NCI-H510A (cell line): Measurements from ENCODE around the gene NNMT.

Experiments
- DNase-seq: peaks from one replicate; lab custom pipeline; 2025; lab: John Stamatoyannopoulos, UW

The NNMT gene

DNA sequence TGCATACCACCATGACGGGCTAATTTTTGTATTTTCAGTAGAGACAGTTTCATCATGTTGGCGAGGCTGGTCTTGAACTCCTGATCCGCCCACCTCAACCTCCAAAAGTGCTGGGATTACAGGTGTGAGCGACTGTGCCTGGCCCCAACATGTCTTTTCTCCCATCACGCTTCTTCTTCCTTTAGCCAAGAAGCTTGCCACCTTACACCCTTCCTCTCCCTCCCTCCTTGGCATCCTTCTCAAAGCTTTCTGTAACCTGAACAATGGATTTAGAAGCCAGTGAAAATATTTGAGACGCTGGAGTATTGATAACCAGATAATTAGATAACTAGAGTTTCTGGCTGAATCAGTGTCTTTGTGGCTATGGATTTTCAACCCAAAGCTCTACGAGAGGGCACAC, 11.3 kb upstream of the NNMT start:
- no peak for DNase-seq

DNA sequence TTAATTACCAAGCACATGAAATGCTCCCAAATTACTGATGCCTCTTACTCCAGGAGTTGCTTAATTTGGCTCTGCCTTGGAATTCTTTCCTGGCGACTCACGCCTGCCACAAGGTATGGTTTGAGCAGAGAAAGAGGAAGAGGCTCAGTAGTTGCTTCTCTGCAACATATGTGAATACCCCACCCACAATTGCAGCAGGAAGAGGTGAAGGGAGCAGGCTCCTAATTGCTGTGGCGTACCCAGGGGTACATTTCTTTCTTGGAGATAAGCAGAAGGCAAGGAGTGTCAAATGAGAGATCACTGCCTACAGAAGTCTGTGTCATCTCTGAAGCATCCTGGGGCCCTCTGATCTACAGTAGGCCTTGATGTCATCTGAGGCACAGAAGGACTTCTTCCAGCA, 10.6 kb upstream of the NNMT start:
- DNase-seq, result no peak

DNA sequence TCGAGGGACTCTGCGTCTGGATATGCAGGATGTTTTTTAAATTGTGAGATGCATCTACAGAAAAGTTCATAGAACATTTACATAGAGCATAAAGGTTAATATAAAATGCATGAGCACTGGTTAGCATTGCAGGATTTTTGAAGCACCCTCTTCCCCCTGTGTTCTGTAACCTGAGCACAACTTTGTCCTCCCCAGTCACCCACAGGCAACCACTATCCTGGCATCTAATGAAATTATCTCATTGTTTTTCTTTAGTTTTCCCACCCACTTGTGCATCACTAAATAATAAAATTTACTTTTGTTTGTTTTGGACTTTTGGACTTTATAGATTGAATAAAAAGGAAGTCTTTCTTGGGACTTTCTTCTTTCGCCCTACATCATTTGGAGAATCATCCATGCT, 10.0 kb upstream of the NNMT start:
- no peak for DNase-seq

DNA sequence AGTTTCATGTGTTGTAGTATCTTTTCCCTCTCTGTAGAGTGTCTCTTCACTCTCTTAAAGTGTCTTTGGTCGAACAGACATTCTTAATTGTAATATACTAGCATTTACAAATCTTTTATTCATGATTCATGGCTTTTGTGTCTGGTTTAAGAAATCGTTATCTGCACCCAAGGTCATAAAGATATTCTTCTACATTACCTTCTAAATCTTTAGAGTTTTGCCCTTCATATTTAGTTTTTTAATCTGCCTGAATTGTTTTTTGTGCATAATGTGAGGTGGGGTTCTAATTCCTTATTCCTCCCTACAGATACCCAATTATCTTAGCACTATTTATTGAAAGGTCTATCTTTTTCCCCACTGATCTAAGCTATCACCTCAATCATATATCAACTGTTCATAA, 9.0 kb upstream of the NNMT start:
- no peak for DNase-seq

DNA sequence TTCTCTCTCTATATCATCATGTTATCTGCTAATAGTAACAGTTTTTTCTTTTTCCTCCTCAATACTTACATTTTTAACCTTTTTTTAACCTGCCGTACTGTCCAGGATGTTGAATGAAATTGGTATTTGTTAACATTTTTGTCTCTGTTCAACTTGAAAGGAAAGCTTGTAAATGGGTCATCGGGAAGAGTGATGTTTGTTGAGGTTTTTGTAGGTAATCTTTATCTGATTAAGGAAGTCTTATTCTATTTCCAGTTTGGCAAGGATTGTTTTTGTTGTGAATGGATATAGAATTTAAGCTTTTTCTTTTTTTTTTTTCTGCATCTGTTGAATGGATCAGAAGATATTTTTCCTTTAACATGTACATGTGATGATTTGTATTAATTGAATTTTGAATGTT, 8.1 kb upstream of the NNMT start:
- DNase-seq, result no peak

DNA sequence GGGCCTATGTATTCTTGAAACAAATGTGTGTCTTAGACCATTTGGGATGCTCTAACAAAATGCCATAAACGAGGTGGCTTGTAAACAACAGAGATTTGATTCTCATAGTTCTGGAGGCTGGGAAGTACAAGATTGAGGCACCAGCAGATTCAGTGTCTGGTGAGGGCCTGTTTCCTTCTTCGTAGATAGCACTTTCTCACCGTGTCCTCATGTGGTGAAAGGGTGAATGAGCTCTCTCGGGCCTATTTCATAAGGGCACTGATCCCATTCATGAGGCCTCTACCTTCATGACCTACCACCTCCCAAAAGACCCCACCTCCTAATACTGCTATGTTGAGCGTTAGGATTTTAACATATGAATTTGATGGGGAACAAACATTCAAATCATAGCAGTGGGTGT, 6.4 kb upstream of the NNMT start:
- DNase-seq, result no peak

DNA sequence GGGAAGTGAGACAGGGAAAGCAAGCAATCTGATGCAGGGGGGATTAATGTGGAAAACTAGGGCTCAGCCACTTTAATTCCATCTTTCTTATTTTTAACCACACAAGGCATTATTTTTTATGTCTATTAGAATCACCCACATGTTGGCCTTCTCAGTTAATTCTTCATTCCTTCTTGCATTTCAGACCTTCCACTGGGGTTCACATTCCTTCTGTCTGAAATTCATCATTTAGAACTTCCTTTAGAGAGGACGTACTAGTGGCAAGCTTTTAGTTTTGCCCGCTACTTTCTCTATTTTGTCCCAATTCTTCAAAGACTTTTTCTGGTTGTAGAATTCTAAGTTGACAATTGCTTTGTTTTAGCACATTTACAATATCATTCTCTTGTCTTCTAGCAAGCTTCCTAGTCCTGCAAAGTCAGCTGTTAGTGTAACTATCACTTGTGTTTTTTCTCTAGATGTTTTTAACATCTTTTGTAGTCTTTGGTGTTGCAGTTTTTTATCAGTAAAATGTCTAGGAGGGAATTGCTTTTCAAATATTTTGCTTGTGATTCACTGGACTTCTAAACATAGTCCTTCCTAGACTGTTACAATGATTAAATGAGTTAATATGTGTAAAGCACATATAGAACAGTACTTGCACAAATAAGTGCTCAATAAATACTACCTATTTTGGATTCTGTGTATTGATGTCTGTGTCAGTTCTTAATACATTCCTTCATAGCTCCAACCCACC, 5.5 kb upstream of the NNMT start:
- DNase-seq, result no peak

DNA sequence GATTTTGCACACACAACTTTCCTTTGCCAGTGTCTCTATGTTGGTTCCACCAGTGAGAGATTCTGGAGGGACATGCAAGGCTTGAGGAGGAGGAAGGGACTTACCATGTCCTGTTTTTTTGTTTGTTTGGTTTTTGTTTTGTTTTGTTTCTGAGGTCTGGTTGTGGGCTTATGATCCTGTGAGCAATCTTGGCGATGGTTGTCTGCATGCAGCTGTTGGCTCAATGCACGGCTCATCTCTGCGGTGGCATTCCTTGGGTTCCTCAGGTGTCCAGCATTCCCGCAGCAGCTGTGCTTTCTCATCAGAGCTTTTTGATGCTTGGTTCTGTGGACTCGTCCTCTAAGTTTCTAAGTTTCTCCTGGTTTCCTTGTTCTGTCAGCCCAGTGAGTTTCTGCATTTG, 4.8 kb upstream of the NNMT start:
- DNase-seq, result no peak

DNA sequence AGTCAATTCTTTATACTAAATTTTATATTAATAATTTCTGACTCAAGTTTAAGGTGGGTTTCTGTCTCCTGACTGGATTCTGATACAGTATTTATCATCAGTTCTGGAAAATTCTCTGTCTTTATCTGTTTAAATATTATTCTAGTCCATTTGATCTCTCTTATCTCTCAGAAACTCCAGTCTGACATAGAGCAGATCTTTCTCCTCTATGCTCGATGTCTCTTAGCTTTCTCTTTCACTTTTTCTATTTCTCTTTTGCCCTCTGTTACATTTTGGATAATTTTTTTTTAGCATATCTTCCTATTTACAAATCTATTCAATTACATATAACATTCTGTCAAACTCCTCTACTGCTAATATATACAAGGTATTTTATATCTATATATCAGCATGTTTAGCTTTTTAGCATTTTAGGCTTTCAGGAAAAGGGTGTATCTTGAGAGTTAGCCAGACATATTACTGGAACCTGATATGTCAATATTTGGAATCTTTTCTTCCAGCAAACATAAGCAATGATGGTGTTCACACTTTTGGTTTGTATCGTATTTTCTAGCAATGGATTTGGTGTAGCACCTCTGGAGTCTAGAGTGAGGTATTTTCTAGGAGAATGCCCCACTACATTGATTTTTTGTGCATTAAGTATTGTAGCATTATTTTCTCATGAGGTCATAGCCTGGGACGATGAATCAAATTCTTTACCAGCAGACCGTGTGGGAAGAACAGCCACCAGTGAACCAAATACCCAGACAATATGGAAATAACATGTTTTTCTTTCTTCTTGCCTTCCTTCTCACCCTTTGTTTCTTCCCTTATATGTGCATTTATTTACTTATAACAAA, 4.1 kb upstream of the NNMT start:
- DNase-seq, result no peak

DNA sequence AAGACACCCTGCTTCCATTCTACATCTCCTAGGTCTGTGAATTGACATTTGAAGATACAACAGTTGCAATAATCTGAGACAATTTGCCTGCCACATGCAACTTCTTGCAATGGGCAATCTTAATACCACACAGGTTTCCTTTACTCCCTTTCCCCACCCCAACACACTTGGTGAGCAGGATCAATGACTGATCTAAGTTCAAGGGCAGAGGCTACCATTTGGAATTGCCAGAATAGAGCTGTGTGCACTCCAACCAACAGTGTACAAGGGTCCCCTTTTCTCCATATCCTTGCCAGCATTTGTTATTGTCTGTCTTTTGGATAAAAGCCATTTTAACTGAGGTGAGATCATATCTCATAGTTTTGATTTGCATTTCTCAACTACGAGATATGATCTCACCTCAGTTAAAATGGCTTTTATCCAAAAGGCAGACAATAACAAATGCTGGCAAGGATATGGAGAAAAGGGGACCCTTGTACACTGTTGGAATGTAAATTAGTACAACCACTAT, 2.9 kb upstream of the NNMT start:
- DNase-seq, result no peak

DNA sequence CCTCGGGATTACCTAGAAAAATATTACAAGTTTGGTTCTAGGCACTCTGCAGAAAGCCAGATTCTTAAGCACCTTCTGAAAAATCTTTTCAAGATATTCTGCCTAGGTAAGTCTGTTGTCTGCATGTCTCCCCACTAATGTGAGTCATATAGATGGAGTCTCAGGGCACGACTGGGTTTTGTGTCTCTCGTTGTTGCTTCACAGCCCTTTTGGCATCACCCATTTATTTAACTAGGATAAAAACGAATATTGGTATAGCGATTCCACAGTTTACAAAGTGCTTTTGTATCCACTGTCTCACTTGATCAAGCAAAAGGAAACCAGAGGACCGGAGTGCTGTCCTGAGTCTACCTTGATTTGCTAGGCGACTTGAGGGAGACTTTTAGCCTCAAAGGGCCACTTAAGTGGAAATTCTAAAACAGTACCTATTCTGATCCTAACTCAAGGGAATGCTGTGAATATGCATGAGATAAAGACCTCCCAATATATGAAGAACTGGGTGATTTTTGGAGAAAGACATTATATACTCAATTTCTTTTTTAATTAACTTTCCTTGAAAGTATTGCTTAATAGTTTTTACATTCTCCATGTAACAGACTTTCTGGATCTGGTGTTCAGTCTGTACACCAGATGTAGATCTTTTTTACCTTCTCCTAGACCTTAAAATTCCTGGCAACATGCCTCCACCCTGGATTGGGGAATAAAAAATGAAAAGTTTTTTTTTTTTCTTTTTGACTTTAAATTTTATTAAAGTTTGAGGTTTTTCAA, 590 bp downstream of the NNMT start:
- no peak for DNase-seq

DNA sequence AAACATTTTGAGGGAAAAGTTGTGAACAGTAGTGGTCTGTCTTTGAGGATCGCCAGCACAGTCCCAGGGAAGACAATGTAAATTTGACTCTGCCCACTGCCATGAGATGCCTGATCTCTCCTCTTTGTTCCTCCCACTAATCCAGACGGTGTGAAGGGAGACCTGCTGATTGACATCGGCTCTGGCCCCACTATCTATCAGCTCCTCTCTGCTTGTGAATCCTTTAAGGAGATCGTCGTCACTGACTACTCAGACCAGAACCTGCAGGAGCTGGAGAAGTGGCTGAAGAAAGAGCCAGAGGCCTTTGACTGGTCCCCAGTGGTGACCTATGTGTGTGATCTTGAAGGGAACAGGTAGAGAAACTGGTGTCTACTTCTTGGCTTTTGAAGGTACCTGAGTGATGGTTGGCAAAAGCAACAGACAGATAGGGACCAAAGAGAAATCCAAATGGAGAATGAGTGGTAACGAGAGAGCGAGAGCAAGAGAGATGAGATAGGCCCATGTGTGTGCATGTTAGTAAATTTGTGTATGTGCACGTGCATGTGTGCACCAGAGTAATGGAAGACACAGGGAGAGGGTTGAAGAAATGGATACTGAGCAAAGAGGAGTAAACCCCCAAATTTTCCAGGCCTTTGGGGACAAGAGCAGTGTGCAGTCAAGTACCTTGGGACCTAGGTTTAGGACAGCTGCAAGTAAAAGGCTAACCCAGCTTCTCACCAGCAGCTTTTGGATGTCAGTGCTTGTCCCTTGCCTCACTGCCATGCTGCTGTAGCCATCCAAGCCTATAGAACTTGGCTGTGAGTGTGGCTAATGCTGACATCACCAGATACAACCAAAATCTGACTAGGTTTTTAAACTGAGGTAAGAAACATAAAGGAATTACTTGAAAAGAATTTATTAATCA, 1.9 kb downstream of the NNMT start:
- DNase-seq, result no peak

DNA sequence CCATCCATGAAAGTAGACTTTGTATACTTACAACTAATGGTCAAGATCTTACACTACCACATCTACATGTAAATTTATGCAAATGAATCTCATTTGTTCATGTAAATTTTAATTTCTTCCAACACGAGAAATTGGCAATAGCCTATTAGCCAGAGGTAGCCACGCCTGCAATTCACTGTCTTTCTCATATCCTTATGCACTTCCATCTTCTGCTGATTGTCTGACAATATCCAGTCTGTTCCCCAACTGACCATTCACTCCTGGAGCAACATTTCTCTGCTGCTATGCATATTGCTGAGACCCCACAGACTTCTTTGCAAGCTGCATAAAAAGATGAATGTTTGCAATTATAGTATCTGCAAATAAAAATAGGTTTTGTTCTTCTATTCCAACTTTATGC, 2.5 kb downstream of the NNMT start:
- no peak for DNase-seq

DNA sequence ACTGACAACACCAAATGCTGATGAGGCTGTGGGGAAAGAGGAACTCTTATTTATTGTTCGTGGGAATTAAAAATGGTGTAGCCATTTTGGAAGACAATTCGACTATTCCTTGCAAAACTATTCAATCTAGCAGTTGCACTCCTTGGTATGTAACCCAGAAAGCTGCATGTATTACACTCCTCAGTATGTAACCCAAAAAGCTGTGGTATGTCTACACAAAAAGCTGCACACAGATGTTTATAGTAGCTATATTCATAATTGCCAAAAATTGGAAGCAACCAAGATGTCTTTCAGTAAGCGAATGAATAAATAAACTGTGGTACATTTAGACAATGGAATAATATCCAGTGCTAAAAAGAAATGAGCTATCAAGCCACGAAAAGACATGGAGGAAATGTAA, 4.9 kb downstream of the NNMT start:
- DNase-seq, result no peak

DNA sequence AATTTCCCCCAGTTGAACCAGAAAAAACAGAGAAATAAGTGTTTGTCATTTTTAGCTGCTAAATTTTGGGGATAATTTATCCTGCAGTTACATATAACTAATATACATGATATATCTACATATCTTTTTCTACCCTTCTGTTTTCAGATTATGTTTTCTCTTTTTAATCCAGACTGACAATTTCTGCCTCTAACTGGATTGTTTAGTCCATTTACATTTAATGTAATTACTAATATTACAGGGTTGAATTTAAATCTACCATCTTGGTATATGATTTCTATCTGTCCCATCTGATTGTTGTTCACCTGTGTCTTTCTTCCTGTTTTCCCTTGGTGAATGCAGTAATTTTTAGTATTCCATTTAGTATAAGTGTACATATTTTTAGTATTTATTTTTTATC, 5.7 kb downstream of the NNMT start:
- DNase-seq, result no peak

DNA sequence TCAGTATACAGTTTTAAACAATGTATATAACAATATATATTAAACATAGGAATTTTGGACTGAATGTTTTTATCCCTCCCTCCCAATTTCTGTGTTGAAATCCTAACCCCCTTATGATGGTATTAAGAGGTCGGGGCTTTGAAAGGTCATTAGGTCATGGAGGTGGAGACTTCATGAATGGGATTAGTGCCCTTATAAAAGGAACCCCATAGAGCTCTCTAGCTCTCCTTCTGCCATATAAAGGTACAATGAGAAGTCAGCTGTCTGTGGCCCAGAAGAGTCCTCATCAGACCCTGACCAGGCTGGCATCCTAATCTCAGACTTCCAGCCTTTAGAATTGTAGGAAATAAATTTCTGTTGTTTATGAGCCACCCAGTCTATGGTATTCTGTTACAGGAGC, 6.5 kb downstream of the NNMT start:
- no peak for DNase-seq

DNA sequence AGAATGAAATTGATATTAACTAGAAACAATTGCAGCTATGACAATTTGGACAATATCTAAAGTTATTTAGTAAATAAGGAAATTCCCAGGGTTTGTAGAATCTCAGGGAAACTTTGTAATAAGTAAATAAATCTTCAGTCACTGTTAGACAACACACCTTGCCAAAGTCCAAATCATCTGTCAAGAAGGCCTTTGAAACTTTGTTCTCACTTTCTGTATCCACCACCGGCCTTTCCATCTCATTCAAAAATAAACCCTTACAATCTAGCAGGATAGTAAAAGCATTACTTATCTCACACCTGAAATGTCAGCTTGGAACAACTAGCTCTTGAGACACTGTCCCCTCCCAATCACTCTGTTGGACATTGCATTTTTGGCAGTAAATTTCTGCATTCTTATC, 7.9 kb downstream of the NNMT start:
- no peak for DNase-seq

DNA sequence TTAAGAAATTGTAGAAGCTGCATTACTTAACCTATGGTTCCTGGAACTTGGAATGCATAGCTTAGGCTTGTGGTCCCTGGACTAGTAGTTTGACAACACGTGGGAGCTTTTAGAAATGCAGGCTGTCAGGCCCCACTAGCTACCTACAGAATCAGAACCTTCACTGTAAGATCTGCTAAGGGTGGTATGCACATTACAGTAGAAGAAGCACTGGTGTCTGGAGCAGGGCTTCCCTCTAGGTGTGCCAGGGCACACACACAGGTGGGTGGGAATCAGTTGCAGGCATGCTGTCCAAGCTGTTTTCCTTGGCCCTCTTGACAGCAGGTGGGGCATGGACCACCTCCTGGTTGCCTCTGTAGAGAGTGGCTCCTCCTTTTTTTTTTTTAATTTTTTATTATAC, 8.8 kb downstream of the NNMT start:
- no peak for DNase-seq

DNA sequence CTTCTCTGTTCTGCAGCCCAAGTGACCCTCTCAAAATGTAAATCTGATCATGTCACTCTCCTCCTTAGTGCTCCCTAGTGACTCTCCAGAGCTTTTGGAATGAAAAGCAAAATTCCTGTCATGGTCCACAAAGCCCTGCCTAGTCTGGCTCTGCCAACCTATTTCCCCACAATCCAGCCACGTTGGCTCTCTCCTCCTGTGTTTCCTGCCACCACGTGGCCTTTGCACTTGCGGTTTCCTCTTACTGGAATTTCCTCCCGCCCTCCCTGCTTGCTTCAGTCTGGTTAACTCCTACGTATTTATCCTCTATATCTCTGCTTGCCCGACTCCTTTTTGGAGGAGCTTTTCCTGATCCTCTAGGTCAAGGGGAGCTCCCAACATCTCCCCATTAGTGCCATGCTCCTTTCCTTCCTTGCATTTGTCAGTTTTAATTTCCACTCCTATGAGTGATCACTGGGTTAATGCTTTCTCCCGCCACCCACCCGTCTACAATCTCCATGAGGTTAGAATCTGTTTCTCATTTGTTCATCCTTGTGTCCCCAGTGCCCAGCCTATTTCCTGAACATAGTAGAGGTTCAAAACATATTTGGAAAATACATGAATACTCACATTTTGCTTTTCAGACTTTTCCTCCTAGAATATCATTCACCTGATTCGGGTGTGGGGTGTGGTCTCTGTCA, 11.5 kb downstream of the NNMT start:
- no peak for DNase-seq

DNA sequence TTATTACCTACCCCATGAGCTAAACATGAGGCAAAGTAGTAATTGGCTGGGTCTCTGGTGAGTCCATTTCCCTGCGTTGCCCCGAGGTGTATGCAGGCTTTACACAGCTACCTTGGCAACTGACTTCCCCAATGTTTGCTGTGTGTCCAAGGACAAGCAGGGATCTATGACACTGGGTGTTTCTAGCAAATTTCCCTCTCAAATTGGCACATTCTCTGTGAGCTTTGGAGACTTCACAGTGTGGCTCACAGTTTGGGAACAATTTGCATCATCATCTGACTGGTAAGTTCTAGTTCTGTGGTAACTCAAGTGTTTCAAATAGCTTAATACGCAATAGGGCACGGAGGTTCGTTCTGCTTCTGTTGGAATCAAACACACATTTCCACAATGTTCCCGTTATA, 12.5 kb downstream of the NNMT start:
- no peak for DNase-seq

DNA sequence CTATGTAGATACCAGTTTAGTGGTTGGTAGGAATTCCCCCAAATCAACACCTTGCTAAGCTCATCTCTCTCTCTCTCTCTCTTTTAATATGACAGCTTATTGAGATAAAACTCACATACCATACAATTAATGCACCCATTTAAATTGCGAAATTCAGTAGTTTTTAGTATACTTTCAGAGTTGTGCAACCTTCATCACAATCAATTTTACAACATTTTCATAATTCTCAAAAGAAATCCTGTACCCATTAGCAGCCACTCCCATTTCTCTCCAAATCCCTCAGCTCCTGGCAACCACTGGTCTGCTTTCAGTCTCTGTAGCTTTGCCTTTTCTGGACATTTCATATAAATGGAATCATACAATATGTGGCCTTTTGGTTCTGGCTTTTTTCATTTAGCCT, 13.3 kb downstream of the NNMT start:
- DNase-seq, result no peak
